OCI-LY7 (cell line): ENCODE data around the gene IGF1. TPM values are rescaled to one million over a fixed set of nuclear protein-coding genes. Genes with fewer than 3 reads are reported as not detected.

ENCODE experiments used
- BruUV-seq: library from RNA; stranded (reverse); fragments of 400-500 nt; replicated peaks from 2 replicates; lab custom pipeline; 2021; lab: Mats Ljungman, UMichigan
- CTCF ChIA-PET: fragments of 300-600 bp; sonication (Branson Sonifier 250); formaldehyde crosslinking; loops from one replicate; lab custom pipeline; 2022; ENCODE audit warnings: antibody characterized with exemption; ENCODE audit not compliant: unreplicated experiment; lab: Charles Lee
- POLR2A ChIA-PET: fragments of 300-600 bp; sonication (Branson Sonifier 250); formaldehyde crosslinking; loops from one replicate; lab custom pipeline; 2022; ENCODE audit warnings: antibody characterized with exemption; lab: Charles Lee
- DNase-seq: peaks from one replicate; pipeline ENCODE4 v3.0.0-alpha.2; 2015; ENCODE audit warnings: low spot score
- H2AFZ ChIP-seq: fragments of 200-600 bp; sonication (generic), shearing (Covaris generic); 2 replicates; pipeline ENCODE4 v1.6.1; 2014; ENCODE audit warnings: mild to moderate bottlenecking, antibody characterized with exemption, low read length, moderate library complexity
- H3K27ac ChIP-seq: fragments of 200-600 bp; sonication (generic); 2 replicates; pipeline ENCODE4 v1.5.1; 2014; ENCODE audit warnings: mixed run types, low read depth, mild to moderate bottlenecking, moderate library complexity, low read length, inconsistent platforms; ENCODE audit not compliant: poor library complexity, severe bottlenecking
- H3K36me3 ChIP-seq: fragments of 200-600 bp; sonication (generic); 2 replicates; pipeline ENCODE4 v1.6.1; 2014; ENCODE audit warnings: mild to moderate bottlenecking, antibody characterized with exemption, low read length, moderate library complexity, mixed read lengths; ENCODE audit not compliant: insufficient read depth
- H3K4me1 ChIP-seq: fragments of 200-600 bp; sonication (generic); 2 replicates; pipeline ENCODE4 v1.5.1; 2014; ENCODE audit warnings: mild to moderate bottlenecking, low read length; ENCODE audit not compliant: insufficient read depth, poor library complexity, severe bottlenecking
- H3K4me2 ChIP-seq: fragments of 200-600 bp; sonication (generic); 2 replicates; pipeline ENCODE4 v1.6.1; 2014; ENCODE audit warnings: mild to moderate bottlenecking, low read length
- H3K4me3 ChIP-seq: fragments of 200-600 bp; sonication (generic); 2 replicates; pipeline ENCODE4 v1.5.1; 2014; ENCODE audit warnings: mild to moderate bottlenecking, low read depth, low read length; ENCODE audit not compliant: poor library complexity, severe bottlenecking
- H3K79me2 ChIP-seq: fragments of 200-600 bp; sonication (generic); 2 replicates; pipeline ENCODE4 v1.6.1; 2016; ENCODE audit warnings: low read depth, mild to moderate bottlenecking, low read length, moderate library complexity, mixed read lengths; ENCODE audit not compliant: insufficient read depth
- H3K9me2 ChIP-seq: fragments of 200-600 bp; sonication (generic); 2 replicates; pipeline ENCODE4 v1.6.1; 2016; ENCODE audit warnings: mild to moderate bottlenecking, low read length, mixed read lengths; ENCODE audit not compliant: insufficient read depth
- H3K9me3 ChIP-seq: fragments of 200-600 bp; sonication (generic); 2 replicates; pipeline ENCODE4 v1.6.1; 2014; ENCODE audit warnings: mild to moderate bottlenecking, mixed run types, low read length, mixed read lengths
- H4K20me1 ChIP-seq: fragments of 200-600 bp; sonication (generic); 2 replicates; pipeline ENCODE4 v1.6.1; 2014; ENCODE audit warnings: mild to moderate bottlenecking, antibody characterized with exemption, low read length, moderate library complexity, mixed read lengths; ENCODE audit not compliant: insufficient read depth
- EZH2phosphoT487 ChIP-seq: fragments of 200-600 bp; sonication (generic); IDR thresholded peaks from 2 replicates; pipeline ENCODE4 v1.6.1; 2018; ENCODE audit warnings: low read depth, borderline replicate concordance, mild to moderate bottlenecking, mixed run types, antibody characterized with exemption, low read length, moderate library complexity, mixed read lengths
- intact Hi-C: fragments of 100-400 bp; cut with micrococcal nuclease; formaldehyde crosslinking; loops from one replicate; pipeline ENCODE4 v1.10.0; 2022; ENCODE audit not compliant: unreplicated experiment
- total RNA-seq, 2 experiments: library from RNA; depleted of rRNA in 1 of 2; stranded (reverse); fragments of >200 nt in 1 of 2; shearing (Covaris generic) in 1 of 2; gene quantifications; 2 replicates each; pipeline ENCODE4 v1.2.3, GENCODE V29; 2014 to 2022
- TF ChIP-seq, protein P1 (sequence below): fragments of 200-600 bp; sonication (generic); conservative IDR thresholded peaks from 2 replicates; pipeline ENCODE4 v1.5.1; 2014; ENCODE audit warnings: mild to moderate bottlenecking, antibody characterized with exemption, low read length, moderate library complexity, mixed read lengths

IGF1 gene
- total RNA-seq, 2 experiments from 2014 or later, result not detected

DNA sequence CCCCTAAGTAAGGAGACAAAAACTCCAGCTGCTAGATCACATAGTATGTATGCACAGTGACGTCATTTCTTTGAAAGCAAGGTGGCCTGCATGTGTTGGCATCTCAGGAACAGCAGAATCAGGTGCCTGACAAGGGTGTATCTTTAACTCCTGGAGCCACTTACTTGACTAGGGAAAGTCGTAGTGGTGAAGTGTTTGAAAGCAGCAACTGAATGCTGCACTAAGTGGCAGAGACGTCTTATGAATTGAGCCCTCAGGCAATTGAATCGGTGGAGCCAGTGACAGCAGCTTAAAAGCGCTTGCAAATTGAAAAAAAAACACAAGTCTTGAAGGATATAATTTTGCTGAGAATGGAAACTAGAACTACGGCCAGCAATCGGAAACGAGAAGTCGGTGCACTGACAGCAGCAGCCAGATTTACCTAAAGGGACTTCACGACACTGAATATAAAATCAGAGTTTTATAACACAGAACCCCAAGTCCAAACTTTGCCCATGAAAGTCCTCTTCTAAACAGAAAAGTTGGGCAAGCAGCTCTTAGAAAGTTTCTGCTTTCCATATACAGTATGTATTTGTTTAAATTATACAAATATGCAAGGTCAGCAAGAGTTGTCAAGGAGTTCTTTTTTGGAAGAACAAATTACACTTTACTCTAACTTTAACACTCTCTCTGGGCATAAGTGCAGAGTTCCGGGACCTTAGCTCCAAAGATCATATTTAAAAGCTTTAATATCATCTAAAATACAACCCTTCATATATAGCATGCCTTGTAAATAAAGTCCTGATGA, 1.1 kb downstream of the IGF1 start:
- no peaks in the 10 kb centered on the region for H3K36me3 ChIP-seq

DNA sequence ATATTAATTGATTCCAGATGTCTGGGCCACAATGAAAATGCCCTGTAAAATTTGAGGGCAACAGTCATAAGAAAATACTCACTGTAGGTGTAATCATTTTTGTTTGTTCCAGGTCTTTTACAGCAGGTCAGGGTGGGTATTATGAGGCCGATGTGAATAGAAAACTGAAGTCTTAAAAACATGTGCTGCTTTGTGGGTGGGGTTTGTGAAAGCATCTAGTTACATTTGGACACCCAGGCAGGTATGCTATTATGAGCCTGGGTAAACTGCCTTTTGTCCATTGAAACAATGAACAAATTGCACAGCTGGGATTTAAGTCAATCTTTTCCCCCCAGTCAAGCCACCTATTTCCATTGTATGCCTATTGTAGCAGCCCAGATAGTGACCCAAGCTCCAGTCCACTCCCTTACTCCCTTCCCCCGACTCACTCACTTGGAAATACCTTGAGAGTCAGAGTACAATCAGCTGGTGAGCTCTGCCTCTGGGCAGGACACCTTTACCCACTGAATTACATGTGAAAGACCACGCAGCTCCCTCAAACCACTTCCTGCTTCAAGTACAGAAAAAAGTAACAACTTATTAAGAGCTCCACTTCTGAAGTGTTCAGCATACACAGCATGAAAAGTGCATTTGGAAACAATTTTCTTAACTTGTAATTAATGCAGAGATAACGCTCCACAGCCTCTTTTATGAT, 1.8 kb downstream of the IGF1 start:
- H3K4me1 ChIP-seq, result peaks cover 13% of the 10 kb centered on the region
- H3K79me2 ChIP-seq, result no peaks in the 10 kb centered on the region
- H3K4me3 ChIP-seq, result no peak overlapping the region
- TF ChIP-seq, protein P1, sequence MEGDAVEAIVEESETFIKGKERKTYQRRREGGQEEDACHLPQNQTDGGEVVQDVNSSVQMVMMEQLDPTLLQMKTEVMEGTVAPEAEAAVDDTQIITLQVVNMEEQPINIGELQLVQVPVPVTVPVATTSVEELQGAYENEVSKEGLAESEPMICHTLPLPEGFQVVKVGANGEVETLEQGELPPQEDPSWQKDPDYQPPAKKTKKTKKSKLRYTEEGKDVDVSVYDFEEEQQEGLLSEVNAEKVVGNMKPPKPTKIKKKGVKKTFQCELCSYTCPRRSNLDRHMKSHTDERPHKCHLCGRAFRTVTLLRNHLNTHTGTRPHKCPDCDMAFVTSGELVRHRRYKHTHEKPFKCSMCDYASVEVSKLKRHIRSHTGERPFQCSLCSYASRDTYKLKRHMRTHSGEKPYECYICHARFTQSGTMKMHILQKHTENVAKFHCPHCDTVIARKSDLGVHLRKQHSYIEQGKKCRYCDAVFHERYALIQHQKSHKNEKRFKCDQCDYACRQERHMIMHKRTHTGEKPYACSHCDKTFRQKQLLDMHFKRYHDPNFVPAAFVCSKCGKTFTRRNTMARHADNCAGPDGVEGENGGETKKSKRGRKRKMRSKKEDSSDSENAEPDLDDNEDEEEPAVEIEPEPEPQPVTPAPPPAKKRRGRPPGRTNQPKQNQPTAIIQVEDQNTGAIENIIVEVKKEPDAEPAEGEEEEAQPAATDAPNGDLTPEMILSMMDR, result no peak
- TF ChIP-seq EZH2phosphoT487, result no peak
- peak overlapping the region; percentile 60; the same call in 1 of the 2 replicates for H2AFZ ChIP-seq
- peak; percentile 30 for DNase-seq
- no peak overlapping the region for H3K27ac ChIP-seq
- intact Hi-C loops, result no loop called here
- no peaks in the 10 kb centered on the region for H3K9me2 ChIP-seq
- peak overlapping the region; percentile 21; the same call in 1 of the 2 replicates for H3K4me2 ChIP-seq
- no TSS peak for BruUV-seq
- H4K20me1 ChIP-seq, result no peaks in the 10 kb centered on the region
- no peaks in the 10 kb centered on the region for H3K36me3 ChIP-seq
- H3K9me3 ChIP-seq, result no peaks in the 10 kb centered on the region
- ChIA-PET CTCF (no interaction called here), POLR2A (interaction anchor here (1.6 to 1.7 kb wide), 2 partner anchors 9 to 15 kb away, joined by 5 to 6 read pairs; no protein-coding TSS in a partner anchor)

More for the DNA sequence above, 1.1 kb downstream of the IGF1 start:
- Histone ChIP-seq H3K27ac (no peak overlapping the region), H3K4me3 (no peak overlapping the region), H4K20me1 (no peaks in the 10 kb centered on the region), H3K79me2 (no peaks in the 10 kb centered on the region), H3K4me1 (peaks cover 20% of the 10 kb centered on the region), H3K9me3 (no peaks in the 10 kb centered on the region), H3K9me2 (no peaks in the 10 kb centered on the region), H3K4me2 (peak overlapping the region; percentile 21; the same call in 1 of the 2 replicates), H2AFZ (peak overlapping the region; percentile 60; the same call in 1 of the 2 replicates)
- CTCF ChIA-PET, result no interaction called here
- TF ChIP-seq EZH2phosphoT487, result no peak
- TF ChIP-seq, protein P1, result no peak
- POLR2A ChIA-PET, result interaction anchor here (0.6 to 1.7 kb wide), 3 partner anchors 9 to 49 kb away, joined by 3 to 6 read pairs (median 5); no protein-coding TSS in a partner anchor
- intact Hi-C loops, result no loop called here
- no TSS peak for BruUV-seq
- DNase-seq, result no peak
